GM12891 (cell line): ENCODE results near the gene ELMO1.

Experiments used
- PAX5 ChIP-seq: IDR thresholded peaks from 2 replicates; pipeline ENCODE4 v1.6.1; 2011; ENCODE audit warnings: low read length, moderate library complexity, mild to moderate bottlenecking; ENCODE audit not compliant: insufficient read depth, severe bottlenecking
- POLR2A ChIP-seq: IDR thresholded peaks from 2 replicates; pipeline ENCODE4 v1.6.1; 2011; ENCODE audit warnings: low read depth, low read length, control low read depth
- POLR2AphosphoS5 ChIP-seq: IDR thresholded peaks from 2 replicates; pipeline ENCODE4 v1.6.1; 2011; ENCODE audit warnings: low read depth, low read length, control low read depth
- POU2F2 ChIP-seq: IDR thresholded peaks from 2 replicates; pipeline ENCODE4 v1.6.1; 2011; ENCODE audit warnings: low read depth, mild to moderate bottlenecking, control low read depth, low read length, moderate library complexity
- SPI1 ChIP-seq: IDR thresholded peaks from 2 replicates; pipeline ENCODE4 v1.6.1; 2011; ENCODE audit warnings: low read depth, low read length, control low read depth
- TAF1 ChIP-seq: IDR thresholded peaks from 2 replicates; pipeline ENCODE4 v1.6.1; 2011; ENCODE audit warnings: low read depth, low read length, control low read depth

GRCh38 chr7:37445790-37446189 lies 2.9 kb downstream of the ELMO1 start:
- no peak for TF ChIP-seq SPI1
- no peak for TF ChIP-seq POLR2A
- no peak for TF ChIP-seq POU2F2
- no peak for TF ChIP-seq POLR2AphosphoS5
- no peak for TF ChIP-seq TAF1
- TF ChIP-seq PAX5 = no peak
